NCI-H1105 (cell line): ENCODE data around the gene TMSB10.
"Not testable (repeated sequence)": the region's sequence is repeated elsewhere in the genome, so short reads cannot be mapped to it uniquely, and the experiment has no call there.

ENCODE experiments used
- DNase-seq: peaks from one replicate; lab custom pipeline; 2025; lab: John Stamatoyannopoulos, UW

The TMSB10 gene

DNA sequence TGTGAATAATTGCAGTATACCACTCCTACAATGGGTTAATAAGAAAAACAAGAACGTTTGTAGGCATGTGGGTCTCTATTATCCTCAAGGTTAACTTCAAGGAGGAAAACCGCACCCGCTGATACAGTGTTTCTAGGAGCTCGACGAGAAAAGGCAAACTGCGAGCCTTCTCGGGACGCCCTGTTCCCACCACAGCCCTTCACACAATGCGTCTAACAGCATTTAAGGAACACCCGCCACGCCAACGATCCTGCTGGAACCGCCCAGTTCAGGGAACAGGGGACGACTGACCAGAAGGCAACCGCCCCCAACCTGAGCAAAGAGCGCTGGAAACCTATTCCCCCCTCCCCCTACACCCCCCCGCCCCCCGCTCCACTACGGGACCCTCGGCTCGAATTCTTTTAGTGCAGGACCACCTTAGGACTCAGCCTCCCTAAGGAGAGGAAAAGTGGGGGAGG, 710 bp upstream of the TMSB10 start:
- no peak for DNase-seq

DNA sequence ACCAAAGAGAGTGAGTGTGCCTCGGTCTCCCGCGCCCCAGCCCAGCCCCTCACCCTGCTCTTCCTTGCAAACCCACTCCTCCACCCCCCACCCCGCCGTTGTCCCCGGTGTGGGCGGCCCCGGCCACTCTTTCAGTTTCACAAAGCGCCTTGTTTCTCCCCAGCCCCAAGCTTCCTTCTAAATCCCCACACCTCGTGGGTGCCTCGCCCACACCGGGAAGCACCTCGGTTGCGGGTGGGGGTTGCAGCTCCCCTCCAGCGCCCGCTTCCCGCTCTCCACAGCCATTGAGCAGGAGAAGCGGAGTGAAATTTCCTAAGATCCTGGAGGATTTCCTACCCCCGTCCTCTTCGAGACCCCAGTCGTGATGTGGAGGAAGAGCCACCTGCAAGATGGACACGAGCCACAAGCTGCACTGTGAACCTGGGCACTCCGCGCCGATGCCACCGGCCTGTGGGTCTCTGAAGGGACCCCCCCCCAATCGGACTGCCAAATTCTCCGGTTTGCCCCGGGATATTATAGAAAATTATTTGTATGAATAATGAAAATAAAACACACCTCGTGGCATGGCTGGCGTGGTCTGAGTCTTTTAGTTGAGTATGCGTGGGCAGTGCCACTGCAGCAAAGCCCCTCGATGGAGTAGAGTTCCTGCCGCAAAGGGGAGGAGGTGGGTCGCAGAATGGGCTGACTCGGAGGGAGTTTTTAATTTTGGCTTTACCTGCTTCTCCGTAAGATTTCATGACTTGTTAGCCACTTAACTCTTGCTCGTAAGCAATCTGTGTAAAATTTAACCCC, 848 bp downstream of the TMSB10 start:
- no peak for DNase-seq

DNA sequence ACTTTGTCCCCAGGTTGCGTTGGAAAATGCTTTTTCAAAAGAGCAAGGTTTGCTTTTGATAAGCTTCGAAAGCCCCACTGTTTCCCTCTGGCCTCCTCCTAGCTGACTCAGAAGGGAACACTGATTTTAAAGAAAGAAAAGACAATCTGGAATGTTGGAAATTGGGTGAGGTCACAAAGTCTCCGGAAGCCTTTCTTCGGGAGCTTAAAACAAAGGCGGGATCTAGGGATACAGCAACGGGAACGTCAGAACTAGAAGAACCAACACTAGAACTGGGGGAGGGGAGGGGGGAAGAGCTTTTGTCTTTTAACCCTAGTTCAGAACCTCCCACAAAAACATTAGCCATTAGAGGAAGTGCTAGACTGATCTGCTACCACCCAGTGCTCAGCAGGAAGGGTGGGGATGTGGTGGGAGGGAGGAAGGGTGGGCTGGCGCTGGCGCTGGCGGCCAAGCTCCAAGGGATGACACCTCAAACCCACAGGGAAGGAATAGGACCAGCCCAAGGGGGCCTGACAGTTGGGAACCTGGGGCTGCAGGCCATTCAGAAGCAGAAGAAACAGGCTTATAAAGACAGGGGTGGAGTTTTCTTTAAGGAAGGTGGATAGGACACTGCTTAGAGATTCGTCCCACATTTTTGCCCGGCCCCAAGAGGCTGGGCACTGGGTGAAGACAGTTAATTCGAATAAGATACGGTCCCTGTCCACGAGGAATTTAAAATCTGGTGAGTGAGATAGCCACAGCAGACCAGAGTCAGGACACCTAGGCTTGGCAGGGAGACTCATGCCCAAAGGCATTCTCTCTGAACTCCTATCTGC, 1.7 kb downstream of the TMSB10 start:
- no peak for DNase-seq

DNA sequence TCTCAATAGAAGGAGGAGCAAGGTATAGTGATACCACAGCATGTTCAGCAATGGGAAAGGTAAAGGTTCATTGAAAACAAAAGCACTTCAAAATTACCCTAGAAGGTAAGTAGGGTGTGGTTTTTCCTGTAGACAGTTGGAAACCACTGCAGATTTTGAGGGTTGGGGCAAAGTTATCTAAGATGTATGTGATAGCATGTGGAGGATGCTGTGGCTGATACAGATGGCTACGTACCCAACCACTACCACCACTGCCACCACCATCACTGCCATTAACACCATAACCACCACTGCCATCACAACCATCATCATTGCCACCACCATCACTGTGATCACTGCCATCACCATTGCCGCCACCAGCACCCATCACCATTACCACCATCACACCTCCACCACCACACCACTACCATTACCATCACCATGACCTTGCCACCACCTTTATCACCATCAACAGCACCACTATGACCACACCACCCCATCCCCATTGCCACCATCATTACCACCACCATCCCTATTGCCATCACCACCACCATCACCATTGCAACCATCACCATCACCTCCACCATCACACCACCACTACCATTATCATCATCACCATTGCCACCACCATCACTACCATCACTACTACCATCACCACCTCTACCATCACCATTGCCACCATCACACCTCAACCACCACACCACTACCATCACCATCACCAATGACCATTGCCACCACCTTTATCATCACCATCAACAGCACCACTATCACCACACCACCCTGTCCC, 3.7 kb downstream of the TMSB10 start:
- DNase-seq, result no peak

DNA sequence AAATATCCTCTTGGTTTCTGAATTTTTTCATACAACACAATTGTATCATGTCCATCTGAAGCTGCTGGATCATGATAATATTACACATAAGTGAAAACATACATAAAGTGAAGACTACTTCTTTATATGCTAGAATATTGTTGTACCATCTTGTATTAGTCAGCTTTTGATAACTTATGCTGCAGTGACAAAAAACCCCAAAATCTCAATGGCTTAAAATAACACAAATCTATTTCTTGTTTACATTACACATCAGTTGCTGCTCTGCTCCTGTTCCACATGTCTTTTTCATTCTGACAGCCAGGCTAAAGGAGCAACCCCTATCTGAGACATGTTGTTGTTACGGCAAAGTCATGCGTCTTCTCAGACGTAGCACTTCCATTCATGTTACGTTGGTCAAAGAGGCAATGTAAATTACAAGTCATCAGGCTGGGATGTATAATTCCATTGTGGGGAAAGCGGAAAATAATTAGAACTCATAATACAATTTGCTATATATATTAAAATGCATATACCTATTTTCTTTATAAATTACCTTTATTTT, 5.8 kb downstream of the TMSB10 start:
- DNase-seq, result no peak

DNA sequence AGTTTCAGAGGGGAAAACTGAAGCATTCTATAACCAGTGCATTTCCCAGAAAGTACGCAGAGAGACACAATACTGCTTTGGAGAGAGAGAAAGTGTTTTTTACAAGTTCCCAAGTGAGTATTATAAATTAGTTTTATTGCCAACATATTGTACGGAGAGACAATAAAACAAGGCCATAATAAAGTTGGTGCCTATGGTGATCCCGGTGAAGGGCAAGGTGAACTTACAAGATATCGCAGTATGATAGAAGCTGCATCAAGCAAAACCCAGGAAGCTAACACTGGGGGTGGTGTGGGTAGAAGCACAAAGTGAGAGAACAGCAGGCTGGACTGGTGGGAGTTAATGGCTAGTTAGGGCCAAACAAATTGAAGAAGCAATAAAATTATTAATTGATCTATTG, 7.5 kb downstream of the TMSB10 start:
- DNase-seq, result no peak

DNA sequence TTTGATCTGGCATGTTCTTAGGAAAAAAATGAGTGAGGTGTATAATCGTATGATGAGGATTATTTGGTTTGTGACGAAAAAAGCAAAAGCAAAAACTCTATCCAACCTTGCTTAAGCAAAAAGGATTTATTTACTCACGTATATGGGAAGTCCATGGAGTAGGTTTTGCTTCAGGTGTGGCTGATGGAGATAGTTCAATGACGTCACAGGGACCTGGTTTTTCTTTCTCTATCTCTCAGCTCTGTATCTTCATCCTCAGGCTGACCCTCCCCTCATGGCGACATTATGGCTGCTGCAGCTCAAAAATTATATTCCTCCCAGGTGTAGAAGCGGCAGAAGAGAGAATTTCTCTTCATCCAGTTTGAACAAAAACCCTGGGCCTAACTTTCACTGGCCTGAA, 8.9 kb downstream of the TMSB10 start:
- no peak for DNase-seq

DNA sequence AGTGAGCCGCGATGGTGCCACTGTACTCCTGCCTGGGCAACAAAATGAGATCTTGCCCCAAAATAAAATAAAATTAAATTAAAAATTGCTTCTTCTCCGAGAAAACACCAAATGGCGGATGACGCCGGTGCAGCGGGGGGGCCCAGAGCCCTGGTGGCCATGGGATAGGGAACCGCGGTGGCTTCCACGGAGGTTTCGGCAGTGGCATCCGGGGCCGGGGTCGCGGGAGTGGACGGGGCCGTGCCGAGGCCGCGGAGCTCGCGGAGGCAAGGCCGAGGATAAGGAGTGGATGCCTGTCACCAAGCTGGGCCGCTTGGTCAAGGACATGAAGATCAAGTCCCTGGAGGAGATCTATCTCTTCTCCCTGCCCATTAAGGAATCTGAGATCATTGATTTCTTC, 10.2 kb downstream of the TMSB10 start:
- not testable (repeated sequence) for DNase-seq

DNA sequence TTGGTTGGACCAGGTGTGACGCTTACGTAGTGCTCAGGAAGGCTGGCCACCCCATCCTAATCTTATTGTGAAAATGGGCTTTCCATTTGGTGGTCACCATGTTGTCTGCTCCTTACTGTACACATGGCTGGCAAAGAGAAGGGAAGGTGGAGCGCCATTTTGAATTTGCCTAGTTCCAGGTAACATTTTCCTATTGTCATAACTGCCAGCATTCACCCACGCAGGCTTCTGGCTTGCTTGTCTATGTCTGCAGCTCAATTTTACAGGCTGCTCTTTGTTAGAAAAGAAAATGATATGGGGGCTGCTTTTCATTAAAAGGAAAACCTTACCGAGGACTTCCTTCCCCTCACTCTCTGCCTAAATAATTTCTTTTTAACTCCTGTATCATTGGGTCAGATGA, 12.4 kb downstream of the TMSB10 start:
- DNase-seq, result not testable (repeated sequence)

DNA sequence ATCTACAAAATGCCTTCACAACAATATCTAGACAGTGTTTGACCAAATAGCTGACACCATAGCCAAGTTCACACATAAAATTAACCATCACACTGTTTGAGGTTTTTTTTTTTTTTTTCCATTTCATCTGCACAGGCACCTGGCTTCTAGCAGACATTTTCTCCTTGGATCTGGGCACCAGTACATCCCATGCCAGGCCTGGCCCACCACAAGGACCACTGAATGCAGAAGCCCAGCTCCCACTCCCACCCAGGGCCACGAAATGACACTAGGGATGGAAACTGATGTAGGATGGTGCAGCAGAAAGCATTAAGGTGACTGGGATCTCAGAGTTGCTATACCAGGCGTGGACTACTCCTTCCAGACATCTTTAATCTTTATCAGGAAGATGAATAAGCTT, 13.0 kb downstream of the TMSB10 start:
- no peak for DNase-seq

DNA sequence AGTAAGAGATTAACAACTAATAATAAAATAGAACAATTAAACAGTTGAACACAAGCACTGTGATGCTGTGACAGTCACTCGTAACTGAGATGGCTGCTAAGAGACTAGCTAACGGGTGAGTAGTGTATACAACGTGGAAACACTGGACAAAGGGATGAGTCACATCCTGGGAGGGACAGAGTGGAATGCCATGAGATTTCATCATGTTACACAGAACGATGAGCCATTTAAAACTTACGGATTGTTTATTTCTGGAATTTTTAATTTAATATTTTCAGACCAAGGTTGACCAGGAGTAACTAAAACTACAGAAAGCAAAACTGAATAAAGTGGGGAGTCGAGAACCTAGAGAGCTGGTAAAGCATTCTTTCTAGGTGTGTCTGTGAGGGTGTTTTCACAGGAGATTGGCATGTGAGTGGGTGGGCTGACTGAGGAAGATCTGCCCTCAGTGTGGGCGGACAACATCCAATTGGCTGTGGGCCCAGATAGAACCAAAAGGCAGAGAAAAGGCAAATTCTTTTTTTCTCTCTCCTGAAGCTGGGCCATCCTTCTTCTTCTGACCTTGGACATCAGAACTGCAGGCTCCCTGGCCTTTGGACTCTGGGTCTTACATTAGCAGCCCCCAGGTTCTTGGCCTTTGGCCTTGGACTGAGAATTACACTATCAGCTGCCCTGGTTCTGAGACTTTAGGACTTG, 14.6 kb downstream of the TMSB10 start:
- no peak for DNase-seq

DNA sequence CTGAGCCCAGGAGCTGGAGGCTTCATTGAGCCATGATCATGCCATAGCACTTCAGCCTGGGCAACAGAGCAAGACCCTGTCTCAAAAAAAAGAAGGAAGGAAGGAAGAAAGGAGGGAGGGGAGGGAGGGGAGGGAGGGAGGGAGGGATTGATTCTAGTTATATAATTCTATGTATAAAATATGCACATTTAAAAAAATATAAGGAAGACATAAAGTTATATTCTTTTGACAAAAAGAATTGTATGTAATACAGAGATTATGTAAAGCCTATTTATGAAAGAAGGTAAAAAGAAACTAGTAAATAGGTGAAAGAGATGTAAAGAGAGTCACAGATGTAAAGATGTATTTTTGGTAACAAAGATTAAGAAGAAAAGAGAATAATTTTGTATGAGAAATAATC, 17.6 kb downstream of the TMSB10 start:
- DNase-seq, result no peak

DNA sequence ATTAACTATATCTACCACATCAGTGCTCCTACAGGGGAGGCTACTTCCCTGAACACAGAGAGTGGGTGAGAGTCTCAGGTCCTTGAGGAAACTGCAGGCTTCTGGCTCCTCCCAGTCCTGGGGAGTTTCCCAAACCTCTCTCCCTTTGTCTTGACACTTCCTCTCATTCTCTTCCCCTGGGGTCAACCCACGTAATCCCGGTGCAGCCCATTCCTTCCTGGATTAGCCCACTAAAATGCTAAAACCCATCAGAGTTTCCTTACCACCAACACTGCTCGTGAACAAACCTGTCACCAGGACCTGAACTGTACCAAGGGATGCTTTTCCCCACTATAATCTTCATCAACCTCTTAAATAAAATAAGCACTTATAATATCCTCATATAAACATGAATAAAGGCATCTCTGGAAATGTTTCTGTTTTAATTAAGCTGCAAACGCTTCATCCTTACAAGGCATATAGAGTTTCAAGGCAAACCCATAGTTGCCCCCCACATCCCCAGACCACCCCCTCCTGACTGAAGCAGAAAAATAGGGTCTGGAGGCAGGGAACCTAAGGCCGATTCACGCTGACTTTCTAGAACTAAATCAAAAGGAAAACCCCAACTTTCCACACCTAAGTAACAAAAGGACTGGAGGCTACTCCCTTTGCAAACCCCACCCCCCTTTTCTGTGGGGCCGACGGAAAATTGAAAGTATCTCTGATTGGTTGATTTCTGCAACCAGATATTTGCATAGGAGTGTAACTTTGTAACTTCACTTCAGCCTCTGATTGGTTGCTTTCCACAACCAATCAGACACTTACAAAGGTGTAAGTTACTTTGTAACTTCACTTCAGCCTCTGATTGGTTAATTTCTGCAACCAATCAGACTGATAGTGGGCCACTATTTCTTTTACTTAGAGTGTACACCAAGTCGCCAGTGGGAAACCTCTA, 19.0 kb downstream of the TMSB10 start:
- no peak for DNase-seq

DNA sequence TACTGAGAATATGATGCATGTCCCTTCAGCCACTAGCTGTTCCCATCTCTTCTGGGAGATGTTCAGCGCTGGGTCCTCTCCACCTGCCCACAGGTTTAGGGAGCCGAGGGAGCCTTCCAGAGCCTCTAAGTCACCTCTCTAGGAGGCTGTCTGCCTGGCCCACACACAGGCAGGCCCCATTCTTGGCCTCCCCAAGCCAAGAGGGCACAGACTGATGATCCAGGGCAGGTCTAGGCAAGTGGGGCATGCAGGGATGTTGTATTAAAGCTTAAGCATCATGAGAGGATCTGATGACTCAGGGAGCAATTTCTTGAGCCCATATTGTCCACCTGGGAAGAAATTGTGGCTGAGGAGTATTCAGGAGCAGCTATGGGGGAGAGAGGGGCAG, 19.9 kb downstream of the TMSB10 start:
- no peak for DNase-seq

DNA sequence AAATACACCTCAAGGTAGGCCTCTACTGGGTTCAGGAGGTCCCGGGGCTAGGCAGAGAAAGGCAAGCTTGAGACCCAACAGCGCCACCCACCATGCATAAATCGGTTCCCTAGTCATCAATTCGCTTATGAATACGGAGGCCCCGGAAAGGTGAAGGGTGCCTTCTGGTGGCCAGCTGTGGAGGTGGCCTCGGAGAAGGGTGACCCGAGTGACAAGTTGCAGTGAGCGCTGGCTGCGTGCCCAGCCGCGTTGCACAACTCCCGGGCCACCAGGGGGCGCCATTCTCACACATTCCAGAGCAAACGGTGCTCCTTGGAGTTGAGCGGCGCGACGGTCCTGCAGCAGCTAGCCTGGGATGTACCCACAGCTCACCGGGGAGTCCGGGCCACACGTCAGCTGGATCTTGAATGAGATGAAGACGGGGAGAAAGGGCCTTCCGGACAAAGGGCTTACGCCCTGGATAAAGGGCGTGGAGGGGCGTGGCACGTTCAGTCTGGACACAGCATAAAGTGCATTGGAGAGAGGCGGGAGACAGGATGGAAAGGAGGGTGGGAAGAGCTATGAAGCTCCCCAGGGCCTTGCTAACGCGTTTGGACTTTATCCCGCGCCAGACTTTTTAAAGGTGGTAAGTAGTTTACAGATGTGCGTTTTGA, 20.4 kb downstream of the TMSB10 start:
- DNase-seq, result peak; percentile 87

DNA sequence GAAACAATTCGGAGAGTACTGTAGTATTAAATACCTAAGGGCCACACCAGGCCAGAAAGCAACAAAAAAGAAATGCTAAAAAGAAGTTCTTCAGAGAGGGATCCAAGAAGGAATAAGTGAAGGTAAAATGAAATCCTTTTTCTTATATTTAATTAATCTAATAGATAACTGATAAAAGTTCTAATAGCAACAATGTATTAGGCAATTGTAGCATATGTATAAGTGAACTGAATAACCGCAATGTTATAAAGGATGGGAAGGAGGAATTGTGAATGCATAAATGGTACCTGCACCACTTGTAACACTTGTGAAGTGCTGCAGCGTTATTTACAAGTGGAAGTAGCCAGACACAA, 21.8 kb downstream of the TMSB10 start:
- DNase-seq, result no peak

DNA sequence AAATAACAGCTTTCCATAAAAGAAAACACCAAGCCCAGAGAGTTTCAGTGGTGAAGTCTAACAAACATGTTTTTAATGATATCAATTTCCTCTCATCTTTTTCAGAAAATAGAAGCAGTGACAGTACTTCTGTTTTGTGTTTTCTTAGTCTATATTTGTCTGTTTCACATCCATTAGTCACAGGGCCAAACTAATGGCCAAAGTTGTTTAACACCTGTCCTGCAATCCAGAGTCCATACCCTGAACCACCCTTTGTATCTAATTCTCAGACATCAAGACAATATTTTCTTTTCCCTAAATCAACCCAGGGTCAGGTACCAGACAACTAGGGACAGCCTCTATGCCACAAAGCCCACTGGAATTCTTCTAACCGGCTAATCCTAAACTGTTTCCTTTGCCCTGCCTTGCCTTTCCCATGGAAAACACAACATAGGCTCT, 25.9 kb downstream of the TMSB10 start:
- no peak for DNase-seq

DNA sequence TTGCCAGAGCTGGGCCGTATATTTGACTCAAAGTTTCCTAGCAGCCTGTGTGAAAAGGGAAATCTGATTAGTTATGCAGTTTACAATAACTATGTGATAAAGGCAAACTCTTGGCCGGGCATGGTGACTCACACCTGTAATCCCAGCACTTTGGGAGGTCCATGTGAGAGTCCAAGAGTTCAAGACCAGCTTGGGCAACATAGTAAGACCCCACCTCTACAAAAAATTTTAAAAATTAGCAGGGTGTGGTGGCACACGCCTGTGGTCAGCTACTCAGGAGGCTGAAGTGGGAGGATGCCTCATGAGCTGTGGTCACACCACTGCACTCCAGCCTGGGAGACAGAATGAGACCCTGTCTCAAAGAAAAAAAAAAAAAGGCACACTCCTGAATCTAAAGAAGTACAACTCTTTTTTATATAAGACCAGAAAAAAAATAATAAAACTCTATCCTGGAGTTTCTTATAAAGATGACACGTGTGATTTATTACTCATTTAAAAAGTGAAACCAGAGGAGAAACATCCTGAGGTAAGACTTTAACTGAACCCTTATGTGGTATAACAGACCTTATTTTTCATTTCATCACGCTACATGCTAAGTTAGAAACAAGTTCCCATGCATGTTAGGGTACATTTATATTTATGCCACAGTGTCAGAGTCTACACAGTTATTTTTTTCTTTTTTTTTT, 32.9 kb downstream of the TMSB10 start:
- no peak for DNase-seq

DNA sequence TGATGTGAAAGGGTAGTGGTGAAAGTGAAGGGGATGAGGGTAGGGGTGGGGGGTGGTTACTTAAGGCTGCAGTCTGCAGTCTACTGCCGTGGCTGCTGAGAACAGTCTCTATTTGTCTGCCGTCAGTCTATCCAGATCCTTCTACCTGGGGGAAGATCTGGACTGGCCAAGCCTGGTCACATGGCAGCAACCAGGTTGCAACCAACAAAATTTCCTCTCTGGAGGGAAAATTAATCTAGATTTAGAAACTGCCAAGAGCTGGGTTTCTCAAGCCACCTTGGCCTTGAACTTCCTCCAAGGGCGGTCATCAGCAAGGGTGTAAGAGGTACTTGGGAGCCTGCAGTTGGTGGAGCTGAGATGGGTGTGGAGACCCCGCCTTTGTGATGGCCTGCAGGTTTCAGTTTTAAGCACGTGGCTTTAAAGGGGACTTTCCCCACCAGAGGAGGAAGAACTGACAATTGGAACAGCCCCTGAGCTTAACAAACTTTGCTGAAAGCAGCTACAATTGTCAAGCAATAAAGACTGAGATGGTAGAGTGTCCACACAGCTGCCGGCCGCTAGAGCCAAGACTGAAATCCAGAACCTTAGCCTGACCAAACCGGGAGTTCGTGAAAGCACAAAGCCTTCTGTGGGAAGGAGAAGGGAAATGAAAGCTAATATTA, 34.1 kb downstream of the TMSB10 start:
- DNase-seq, result no peak
